Cardiac septum (tissue), 1 donor: Measurements from ENCODE around the gene RASSF4. TPM values are rescaled to one million over a fixed set of nuclear protein-coding genes. Genes with fewer than 3 reads are reported as not detected.

Experiments used
- DNase-seq: peaks from one replicate; pipeline ENCODE4 v3.0.0-alpha.2; 2020; ENCODE audit warnings: low spot score
- intact Hi-C: fragments of 100-400 bp; cut with DNase I; formaldehyde crosslinking; loops from one replicate; pipeline ENCODE4 v1.14.0; 2022
- total RNA-seq: library from RNA; stranded (reverse); fragmentation: NEBNext Ultra II Directional; extraction: Animal tissue kit (Norgen Biotek cat#: 25700); gene quantifications from one replicate; pipeline ENCODE4 v1.2.1, GENCODE V29; 2021
- donor health status: DM: no; HTN: no; CAD: no.

The RASSF4 gene
- total RNA-seq, 1 donor from 2014 or later: 47.5 TPM

- intact Hi-C loops: no loop called here
Measured at GRCh38 chr10:44939691-44940401, 19.8 kb upstream of the RASSF4 start.

DNA sequence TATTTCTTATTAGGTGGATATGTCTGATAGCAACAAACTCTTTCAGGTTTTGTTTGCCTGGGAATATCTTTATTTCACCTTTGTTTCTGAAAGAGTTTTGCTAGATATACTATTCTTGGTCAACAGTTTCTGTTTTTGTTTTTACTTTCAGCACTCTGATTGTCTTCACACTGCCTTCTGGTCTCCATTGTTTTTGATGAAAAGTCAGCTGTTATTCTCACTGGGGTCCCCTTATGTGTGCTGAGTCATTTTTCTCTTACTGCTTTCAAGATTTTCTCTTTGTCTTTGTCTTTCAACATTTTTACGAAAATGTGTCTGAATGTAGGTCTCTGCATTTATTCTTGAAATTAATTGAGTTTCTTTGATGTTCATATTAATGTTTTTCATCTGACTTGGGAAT lies 15.2 kb upstream of the RASSF4 start:
- intact Hi-C loops: no loop called here
- no peak for DNase-seq

More at GRCh38 chr10:44939691-44940401, 19.8 kb upstream of the RASSF4 start:
- peak; percentile 46 for DNase-seq

GRCh38 chr10:44946205-44946604 lies 13.4 kb upstream of the RASSF4 start:
- peak; percentile 39 for DNase-seq
- intact Hi-C loops: no loop called here

DNA sequence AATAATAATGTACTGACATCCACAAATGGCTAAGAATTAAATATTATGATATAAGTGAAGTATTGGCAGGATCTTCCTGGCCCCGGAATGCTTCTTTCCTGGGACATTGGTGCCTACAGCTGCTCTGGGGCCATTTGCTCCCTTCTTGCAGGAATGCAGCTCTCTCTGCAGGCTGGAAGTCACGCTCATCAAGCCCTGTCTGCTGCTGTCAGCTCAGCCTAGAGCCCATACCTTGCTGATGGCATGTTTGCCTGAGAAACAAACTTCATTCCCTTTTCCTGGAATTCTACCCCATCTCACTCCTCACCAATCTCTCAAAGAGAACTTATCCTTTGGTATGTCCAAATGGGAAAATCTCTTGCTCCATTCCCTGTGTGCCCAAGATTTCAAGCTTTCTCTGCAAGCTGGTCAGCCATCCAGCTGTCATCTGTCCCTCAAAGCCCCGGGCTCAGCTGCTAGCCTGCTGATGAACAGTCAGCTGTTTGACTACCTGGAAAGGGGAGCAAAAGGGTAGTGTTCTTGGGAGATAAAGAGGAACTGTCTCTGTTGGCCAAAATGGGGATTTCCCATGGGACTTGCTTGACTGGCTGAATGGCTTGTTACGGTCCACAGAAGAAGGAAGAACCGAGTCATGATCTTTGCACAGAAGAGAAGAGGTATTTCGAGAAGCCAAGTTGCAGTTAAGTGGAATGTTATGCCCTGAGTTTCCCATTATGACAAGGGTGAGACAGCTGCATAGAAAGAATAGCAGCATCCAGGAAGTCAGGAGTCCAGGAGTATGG lies 12.0 kb upstream of the RASSF4 start:
- peak; percentile 49 for DNase-seq
- intact Hi-C loops: no loop called here

- DNase-seq: no peak
- intact Hi-C loops: no loop called here
Measured at GRCh38 chr10:44948642-44949041, 11.0 kb upstream of the RASSF4 start.

DNA sequence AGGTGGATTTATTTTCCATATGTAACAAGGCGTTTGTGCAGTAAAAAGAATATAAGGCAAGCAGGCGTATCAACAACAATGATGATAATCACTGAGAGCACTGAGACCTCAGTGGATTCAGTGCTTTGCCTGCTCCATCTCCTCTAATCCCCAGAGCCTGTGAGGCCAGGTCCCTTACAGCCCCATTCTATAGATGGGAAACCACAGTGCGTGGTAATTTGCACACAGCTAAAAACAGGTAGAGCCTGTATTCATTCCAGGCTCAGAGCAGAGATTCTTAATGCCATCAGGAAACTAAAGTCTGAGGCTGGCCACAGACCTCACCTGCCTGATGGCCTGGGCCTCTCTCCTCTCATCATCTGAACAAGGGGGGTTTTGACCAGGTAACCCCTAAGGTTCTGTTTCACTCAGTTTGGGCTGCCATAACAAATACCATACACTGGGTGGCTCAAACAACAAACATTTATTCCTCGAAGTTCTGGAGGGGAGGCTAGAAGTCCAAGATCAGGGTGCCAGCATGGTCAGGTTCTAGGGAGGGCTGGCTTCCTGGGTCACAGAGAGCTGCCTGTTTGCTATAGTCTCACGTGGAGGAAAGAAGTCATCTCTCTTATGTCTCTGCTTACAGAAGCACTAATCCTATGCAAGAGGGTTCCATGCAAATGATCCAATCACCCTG lies 10.3 kb upstream of the RASSF4 start:
- intact Hi-C loops: no loop called here
- DNase-seq: no peak

GRCh38 chr10:44949915-44950314 lies 9.7 kb upstream of the RASSF4 start:
- DNase-seq: no peak
- intact Hi-C loops: no loop called here

- DNase-seq: no peak
- intact Hi-C loops: no loop called here
Measured at GRCh38 chr10:44950326-44951225, 9.0 kb upstream of the RASSF4 start.

GRCh38 chr10:44951576-44952226 lies 7.9 kb upstream of the RASSF4 start:
- no peak for DNase-seq
- intact Hi-C loops: no loop called here

DNA sequence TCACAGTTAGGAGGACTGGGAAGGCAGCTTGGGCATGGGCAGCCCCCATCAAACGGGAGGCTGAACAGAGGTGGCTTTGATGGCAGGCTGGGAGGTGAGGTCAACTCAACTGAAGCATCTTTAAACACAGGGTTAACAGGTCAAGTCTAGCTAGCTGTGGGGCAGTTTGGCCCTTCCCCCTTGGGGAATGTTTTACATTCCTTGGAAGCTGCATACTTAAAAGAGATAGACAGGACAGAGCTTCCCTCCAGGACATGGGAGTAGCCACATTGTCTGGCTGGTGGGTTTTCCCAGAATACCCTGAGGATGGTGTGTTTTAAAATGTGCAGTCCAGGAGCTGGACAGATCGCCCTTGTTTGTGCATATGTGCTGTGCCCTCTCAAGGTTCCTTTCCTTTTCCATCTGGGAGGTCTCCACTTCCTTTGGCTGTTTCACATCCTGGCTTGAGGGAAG lies 6.8 kb upstream of the RASSF4 start:
- no peak for DNase-seq
- intact Hi-C loops: no loop called here

DNA sequence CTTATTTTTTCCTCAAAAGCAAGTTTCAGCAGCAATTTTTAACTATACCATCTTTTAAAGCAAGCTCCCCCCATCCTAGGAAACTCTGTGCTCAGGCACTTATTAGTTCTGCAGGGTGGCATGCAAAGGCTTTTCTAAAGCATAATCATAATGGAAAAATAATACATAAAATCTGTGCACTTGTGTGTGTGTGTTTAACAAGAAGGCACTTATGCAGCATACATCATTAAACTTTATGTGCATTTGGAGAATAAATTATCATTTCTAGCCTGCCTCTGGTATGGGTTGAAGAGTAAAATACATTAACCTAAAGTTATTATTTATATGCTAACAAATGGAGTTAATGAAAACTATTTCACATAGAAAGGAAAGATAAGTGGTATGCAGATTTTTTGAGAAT lies 5.6 kb upstream of the RASSF4 start:
- intact Hi-C loops: no loop called here
- no peak for DNase-seq

- DNase-seq: no peak
- intact Hi-C loops: no loop called here
Measured at GRCh38 chr10:44954962-44955361, 4.6 kb upstream of the RASSF4 start.

GRCh38 chr10:44955413-44956070 lies 4.1 kb upstream of the RASSF4 start:
- intact Hi-C loops: no loop called here
- no peak for DNase-seq

DNA sequence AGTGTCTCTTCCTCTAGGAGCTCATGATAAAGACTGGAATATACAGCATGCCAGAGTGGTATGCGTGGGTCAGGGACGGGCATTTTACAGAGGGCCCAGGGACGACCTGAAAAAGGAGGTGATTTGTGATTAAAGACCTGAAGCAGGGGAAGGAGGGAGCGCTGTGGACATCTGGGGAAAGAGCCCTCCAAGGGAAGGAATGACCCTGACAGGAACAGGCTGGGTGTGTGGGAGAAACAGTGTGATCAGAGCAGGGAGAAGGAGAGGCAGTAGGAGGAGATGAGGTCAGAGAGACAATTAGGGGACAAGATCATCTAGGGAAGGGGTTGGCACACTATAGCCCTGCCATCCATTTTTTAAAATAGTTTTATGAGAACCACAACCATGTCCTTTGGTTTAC lies 3.4 kb upstream of the RASSF4 start:
- no peak for DNase-seq
- intact Hi-C loops: no loop called here

DNA sequence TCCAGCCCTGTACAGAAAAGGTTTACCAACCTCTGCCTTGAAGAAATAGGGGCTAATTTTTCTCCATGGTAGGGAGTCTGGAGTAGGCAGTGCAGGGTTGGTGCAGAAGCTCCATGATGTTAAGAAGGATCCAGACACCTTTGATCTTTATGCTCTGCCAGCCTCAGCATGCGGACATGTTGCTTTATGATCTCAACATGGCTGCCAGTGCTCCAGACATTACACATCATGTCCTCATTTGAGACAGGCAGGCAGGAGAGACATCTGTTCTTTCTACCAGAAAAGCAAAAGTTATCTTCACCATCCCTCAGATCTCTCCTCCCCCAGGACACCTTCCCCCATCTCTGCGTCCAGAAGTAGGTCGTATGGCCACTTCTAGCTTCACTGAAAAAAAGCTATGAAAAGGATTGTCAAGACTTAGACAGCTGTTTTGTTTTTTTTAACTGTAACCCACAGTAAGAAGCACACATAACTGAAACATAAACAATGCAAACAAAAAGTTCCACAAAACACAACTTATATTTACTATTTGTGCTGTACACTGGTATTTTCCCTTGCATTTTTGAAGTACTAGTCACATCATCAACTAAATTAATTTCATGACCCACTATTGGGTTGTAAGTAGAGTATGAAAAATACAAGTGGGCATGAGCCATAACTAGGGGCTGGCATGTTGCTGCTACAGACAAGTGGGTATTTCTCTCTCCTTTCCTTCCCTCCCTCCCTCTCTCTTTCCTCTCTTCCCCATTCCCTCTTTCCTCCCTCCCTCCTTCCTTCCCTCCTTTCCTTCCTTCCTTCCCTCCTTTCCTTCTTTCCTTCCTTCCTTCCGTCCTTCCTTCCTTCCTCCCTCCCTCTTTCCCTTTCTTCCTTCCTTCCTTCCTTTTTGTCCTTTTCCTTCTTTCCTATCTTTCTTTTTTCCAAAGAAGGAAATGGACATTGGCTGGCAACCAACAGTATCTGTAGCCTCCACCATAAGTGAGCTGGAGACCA lies 2.6 kb upstream of the RASSF4 start:
- DNase-seq: no peak
- intact Hi-C loops: no loop called here

DNA sequence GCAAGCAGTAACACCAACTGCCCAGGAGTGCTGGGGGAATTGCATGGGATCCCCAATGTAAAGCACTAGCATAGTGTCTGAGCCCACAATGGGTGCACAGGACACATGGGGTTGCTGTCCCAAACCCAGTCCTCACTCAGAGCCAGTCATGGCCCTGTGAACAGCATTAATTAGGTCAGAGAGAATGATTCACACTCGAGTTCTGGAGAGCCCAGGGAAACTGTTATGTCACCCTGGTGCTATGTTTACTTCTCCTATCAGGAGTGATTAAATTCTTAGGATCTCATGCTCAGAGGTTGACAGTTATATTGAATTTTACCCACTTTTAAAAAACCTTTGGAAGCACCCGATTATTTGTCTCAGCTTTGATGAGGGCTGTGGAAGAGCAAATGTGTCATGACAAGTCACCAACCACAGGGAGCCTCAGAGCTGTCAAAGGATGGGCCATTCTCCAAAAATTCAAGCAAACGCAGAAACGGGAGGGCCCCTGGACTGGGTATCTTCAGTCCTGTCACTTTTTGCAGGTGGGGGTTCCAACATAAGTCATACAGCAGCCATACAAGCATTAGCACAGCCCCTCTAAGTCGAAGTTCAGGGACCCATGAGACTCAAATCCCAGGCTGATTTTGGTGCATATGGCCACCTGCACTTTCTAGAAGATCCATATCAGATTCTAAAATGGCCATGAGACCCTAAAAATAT lies 1.3 kb upstream of the RASSF4 start:
- intact Hi-C loops: loop anchor here (2.0 kb wide), 1 partner anchor 20 kb away; the partner anchor contains the start of gene DEPP1
- DNase-seq: no peak

DNA sequence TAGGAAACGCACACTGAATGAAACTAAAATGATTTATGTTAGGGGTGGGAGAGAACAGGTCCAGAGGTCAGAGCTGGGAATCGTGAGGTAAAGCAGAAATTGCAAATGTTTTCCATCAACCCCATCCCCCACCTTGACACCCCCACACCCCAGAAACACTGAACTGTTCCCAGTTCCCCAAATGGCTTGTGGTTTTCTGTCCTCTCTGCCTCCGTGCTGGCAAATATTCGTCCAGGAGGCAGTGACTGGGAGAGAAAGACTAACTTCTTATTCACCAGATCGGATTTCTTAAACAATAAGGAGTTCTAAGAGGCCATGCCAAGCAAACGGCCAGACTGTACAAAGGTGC lies 730 bp upstream of the RASSF4 start:
- no peak for DNase-seq
- intact Hi-C loops: loop anchor here (2.0 kb wide), 1 partner anchor 20 kb away; the partner anchor contains the start of gene DEPP1
